OCI-LY1 (cell line): ENCODE measurements around the gene PAPSS1.
"Not testable (repeated sequence)": the region's sequence is repeated elsewhere in the genome, so short reads cannot be mapped to it uniquely, and the experiment has no call there.

Experiments
- H2AFZ ChIP-seq: fragments of 200-600 bp; sonication (generic), shearing (Covaris generic); 2 replicates; pipeline ENCODE4 v1.6.0; 2014; ENCODE audit warnings: antibody characterized with exemption, mild to moderate bottlenecking, low read length
- H3F3A ChIP-seq: fragments of 200-600 bp; sonication (generic), shearing (Covaris generic); 2 replicates; pipeline ENCODE4 v1.6.0; 2014; ENCODE audit warnings: mild to moderate bottlenecking, antibody characterized with exemption, low read length, moderate library complexity; ENCODE audit not compliant: insufficient read depth
- H3K27ac ChIP-seq: fragments of 200-600 bp; sonication (generic); 2 replicates; pipeline ENCODE4 v1.5.1; 2014; ENCODE audit warnings: low read length, mixed run types, mild to moderate bottlenecking, low read depth; ENCODE audit not compliant: poor library complexity, severe bottlenecking
- H3K27me3 ChIP-seq: fragments of 200-600 bp; sonication (generic); 2 replicates; pipeline ENCODE4 v1.6.0; 2014; ENCODE audit warnings: antibody characterized with exemption, mild to moderate bottlenecking, low read length, moderate library complexity; ENCODE audit not compliant: insufficient read depth
- H3K36me3 ChIP-seq: fragments of 200-600 bp; sonication (generic); 2 replicates; pipeline ENCODE4 v1.6.1; 2014; ENCODE audit warnings: mild to moderate bottlenecking, antibody characterized with exemption, low read length, moderate library complexity, mixed read lengths; ENCODE audit not compliant: insufficient read depth
- H3K4me1 ChIP-seq: fragments of 200-600 bp; sonication (generic); 2 replicates; pipeline ENCODE4 v1.5.1; 2014; ENCODE audit warnings: mild to moderate bottlenecking, low read length, moderate library complexity; ENCODE audit not compliant: insufficient read depth, severe bottlenecking
- H3K4me2 ChIP-seq: fragments of 200-600 bp; sonication (generic), shearing (Covaris generic); 2 replicates; pipeline ENCODE4 v1.6.1; 2014; ENCODE audit warnings: low read length
- H3K4me3 ChIP-seq: fragments of 200-600 bp; sonication (generic); 2 replicates; pipeline ENCODE4 v1.5.1; 2014; ENCODE audit warnings: low read length, low read depth, mild to moderate bottlenecking, mixed read lengths; ENCODE audit not compliant: poor library complexity, severe bottlenecking
- H3K79me2 ChIP-seq: fragments of 200-600 bp; shearing (Covaris generic); 2 replicates; pipeline ENCODE4 v1.6.1; 2016; ENCODE audit warnings: mixed run types, low read length, mixed read lengths; ENCODE audit not compliant: insufficient read depth
- H3K9ac ChIP-seq: fragments of 200-600 bp; sonication (generic), shearing (Covaris generic); 2 replicates; pipeline ENCODE4 v1.6.1; 2014; ENCODE audit warnings: mild to moderate bottlenecking, low read length, mixed read lengths
- H3K9me2 ChIP-seq: fragments of 200-600 bp; sonication (generic), shearing (Covaris generic); 2 replicates; pipeline ENCODE4 v1.6.1; 2014; ENCODE audit warnings: low read depth, mild to moderate bottlenecking, low read length, mixed read lengths
- H3K9me3 ChIP-seq: fragments of 200-600 bp; shearing (Covaris generic); 2 replicates; pipeline ENCODE4 v1.6.1; 2014; ENCODE audit warnings: low read length, mixed read lengths
- H4K20me1 ChIP-seq: fragments of 200-600 bp; sonication (generic), shearing (Covaris generic); 2 replicates; pipeline ENCODE4 v1.6.0; 2016; ENCODE audit warnings: mild to moderate bottlenecking, low read length; ENCODE audit not compliant: insufficient read depth
- EZH2 ChIP-seq: fragments of 200-600 bp; sonication (generic), shearing (Covaris generic); IDR thresholded peaks from 2 replicates; pipeline ENCODE4 v1.8.0; 2017; ENCODE audit warnings: borderline replicate concordance, mixed run types, mild to moderate bottlenecking, antibody characterized with exemption, low read length, moderate library complexity, mixed read lengths
- TF ChIP-seq, protein P1 (sequence below): fragments of 200-600 bp; sonication (generic), shearing (Covaris generic); IDR thresholded peaks from 2 replicates; pipeline ENCODE4 v1.5.1; 2017; ENCODE audit warnings: mild to moderate bottlenecking, antibody characterized with exemption, low read length, moderate library complexity, mixed read lengths

Gene PAPSS1

DNA sequence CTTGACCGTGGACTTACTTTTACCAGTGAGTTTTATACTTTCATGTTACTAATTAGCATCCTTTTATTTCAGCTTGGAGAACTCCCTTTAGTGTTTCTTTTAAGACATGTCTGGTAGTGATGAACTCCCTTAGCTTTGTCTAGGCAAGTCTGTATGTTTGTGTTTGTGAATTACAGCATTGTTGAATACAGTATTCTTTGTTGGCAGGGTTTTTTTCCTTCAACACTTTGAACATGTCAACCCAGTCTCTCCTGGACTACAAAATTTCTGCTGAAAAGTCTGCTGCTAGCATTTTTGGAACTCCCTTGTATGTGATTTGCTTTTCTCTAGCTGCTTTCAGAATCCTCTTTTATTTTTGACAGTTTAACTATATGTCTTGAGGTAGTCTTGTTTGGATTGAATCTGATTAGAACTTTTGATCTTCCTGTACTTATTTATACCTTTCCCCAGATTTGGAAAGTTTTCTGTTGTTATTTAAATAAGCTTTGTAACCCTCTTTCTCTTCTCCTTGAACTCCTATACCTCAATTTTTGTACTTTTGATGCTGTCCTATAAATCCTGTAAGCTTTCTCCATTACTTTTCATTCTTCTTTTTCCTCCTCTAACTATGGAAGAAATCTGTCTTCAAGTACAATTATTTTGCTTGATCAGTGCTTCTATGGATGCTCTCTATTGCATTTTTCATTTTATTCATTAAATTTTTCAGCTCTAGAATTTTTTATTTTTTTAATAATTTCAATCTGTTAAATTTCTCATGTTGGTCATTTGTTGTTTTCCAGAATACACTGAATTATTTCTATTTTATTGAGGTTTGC is 14.1 kb downstream of the PAPSS1 start:
- Histone ChIP-seq H4K20me1 (no peaks in the 10 kb centered on the region), H3K9me3 (peaks cover 24% of the 10 kb centered on the region), H3F3A (no peaks in the 10 kb centered on the region), H3K36me3 (peaks cover 11% of the 10 kb centered on the region), H3K4me2 (no peak overlapping the region), H3K9ac (no peak overlapping the region), H2AFZ (no peak overlapping the region), H3K9me2 (no peaks in the 10 kb centered on the region), H3K4me1 (no peaks in the 10 kb centered on the region), H3K79me2 (peaks cover 3% of the 10 kb centered on the region; the same call in 1 of the 2 replicates), H3K4me3 (no peak overlapping the region), H3K27me3 (no peaks in the 10 kb centered on the region), H3K27ac (no peak overlapping the region)
- no peak for TF ChIP-seq EZH2
- TF ChIP-seq, protein P1, sequence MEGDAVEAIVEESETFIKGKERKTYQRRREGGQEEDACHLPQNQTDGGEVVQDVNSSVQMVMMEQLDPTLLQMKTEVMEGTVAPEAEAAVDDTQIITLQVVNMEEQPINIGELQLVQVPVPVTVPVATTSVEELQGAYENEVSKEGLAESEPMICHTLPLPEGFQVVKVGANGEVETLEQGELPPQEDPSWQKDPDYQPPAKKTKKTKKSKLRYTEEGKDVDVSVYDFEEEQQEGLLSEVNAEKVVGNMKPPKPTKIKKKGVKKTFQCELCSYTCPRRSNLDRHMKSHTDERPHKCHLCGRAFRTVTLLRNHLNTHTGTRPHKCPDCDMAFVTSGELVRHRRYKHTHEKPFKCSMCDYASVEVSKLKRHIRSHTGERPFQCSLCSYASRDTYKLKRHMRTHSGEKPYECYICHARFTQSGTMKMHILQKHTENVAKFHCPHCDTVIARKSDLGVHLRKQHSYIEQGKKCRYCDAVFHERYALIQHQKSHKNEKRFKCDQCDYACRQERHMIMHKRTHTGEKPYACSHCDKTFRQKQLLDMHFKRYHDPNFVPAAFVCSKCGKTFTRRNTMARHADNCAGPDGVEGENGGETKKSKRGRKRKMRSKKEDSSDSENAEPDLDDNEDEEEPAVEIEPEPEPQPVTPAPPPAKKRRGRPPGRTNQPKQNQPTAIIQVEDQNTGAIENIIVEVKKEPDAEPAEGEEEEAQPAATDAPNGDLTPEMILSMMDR: no peak

DNA sequence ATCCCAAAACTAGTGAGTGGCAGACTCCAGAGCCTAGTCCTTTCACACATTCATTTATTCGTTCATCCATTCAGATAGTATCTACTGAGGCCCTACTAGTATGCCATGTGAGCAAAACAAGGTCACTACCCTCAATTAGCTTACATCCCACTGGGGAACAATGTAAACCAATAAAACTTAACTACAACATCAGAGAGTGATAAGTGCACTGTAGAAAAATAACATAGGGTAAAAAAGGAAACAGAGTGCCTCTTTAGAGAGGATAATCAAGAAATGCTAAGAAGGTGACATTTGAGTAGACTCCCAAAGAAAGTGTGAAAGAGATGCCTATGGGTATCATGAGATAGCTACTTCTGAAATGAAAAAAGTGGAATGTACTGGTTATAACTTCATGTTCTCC is 18.5 kb downstream of the PAPSS1 start:
- Histone ChIP-seq H3K27me3 (no peaks in the 10 kb centered on the region), H3K9ac (no peak overlapping the region), H3K36me3 (peaks cover 38% of the 10 kb centered on the region), H4K20me1 (no peaks in the 10 kb centered on the region), H3K4me3 (no peak overlapping the region), H3F3A (no peaks in the 10 kb centered on the region), H3K9me2 (no peaks in the 10 kb centered on the region), H2AFZ (no peak overlapping the region), H3K9me3 (peaks cover 21% of the 10 kb centered on the region), H3K27ac (no peak overlapping the region), H3K4me2 (no peak overlapping the region), H3K79me2 (no peaks in the 10 kb centered on the region), H3K4me1 (no peaks in the 10 kb centered on the region)
- no peak for TF ChIP-seq EZH2
- TF ChIP-seq, protein P1: no peak

DNA sequence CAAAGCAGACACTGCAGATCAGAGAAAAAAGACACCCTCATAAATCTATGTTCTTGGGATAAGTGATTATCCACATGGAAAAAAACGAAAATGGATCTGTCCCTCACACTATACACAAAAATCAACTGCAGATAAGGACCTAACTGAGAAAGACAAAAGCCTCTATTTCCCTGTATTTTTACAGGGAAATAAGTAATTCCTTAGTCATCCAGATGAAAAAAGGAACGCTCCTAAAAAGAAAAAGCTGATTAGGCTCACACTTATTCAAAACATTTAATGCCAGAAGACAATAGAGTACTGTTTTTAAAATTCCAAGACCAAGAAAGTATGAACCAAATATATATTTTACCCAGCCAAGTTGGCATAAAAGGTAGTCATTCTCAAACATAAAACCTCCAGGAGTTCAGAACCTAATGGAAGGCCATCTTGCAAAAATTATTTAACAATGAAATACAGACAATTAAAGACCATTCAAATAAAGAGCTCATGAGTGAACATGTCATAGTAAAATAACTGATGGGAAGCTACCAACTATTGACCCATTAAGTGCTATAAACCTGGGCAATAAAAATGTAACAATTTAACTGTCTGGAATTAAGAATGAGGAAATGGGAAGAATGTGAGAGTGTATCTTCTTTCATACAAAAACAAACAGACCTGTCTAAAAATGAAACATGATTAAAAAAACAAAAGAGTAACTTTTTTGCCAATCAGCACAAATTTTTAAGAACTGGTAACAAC is 20.4 kb downstream of the PAPSS1 start:
- Histone ChIP-seq H3K4me3 (no peak overlapping the region), H3K27me3 (no peaks in the 10 kb centered on the region), H3K27ac (no peak overlapping the region), H3K79me2 (no peaks in the 10 kb centered on the region), H3F3A (no peaks in the 10 kb centered on the region), H3K4me2 (no peak overlapping the region), H2AFZ (no peak overlapping the region), H3K9me2 (no peaks in the 10 kb centered on the region), H3K4me1 (no peaks in the 10 kb centered on the region), H3K9ac (no peak overlapping the region), H3K36me3 (peaks cover 42% of the 10 kb centered on the region), H3K9me3 (peaks cover 9% of the 10 kb centered on the region), H4K20me1 (no peaks in the 10 kb centered on the region)
- TF ChIP-seq, protein P1: no peak
- no peak for TF ChIP-seq EZH2

DNA sequence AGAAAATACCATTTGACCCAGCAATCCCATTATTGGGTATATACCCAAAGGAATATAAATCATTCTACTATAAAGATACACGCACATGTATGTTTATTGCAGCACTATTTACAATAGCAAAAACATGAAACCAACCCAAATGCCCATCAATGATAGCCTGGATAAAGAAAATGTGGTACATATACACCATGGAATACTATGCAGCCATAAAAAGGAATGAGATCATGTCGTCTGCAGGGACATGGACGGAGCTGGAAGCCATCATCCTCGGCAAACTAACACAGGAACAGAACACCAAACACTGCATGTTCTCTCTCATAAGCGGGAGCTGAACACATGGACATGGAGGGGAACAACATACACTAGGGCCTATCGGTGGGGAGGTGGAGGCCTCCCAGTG is 23.8 kb downstream of the PAPSS1 start:
- H3K27ac ChIP-seq, H3K4me1 ChIP-seq, H3K4me3 ChIP-seq, H3F3A ChIP-seq, H3K9me3 ChIP-seq, H3K79me2 ChIP-seq, H3K27me3 ChIP-seq, H3K9me2 ChIP-seq, H4K20me1 ChIP-seq, H3K9ac ChIP-seq, H3K4me2 ChIP-seq, H2AFZ ChIP-seq: not testable (repeated sequence)
- peaks cover 55% of the 10 kb centered on the region for H3K36me3 ChIP-seq
